K562 (cell line): ENCODE results near the gene ACADL. TPM values are rescaled to one million over a fixed set of nuclear protein-coding genes. Genes with fewer than 3 reads are reported as not detected.

Experiments used
- HNRNPUL1 ChIP-seq: fragments of 200-400 bp; formaldehyde crosslinking; IDR thresholded peaks from 2 replicates; pipeline ENCODE4 v1.6.1; 2017; ENCODE audit warnings: low read length
- MBD2 ChIP-seq: sonication (generic); IDR thresholded peaks from 2 replicates; pipeline ENCODE4 v1.6.1; 2016; ENCODE audit warnings: low read depth, borderline replicate concordance
- ZFP1 ChIP-seq: fragments of 450-650 bp; formaldehyde crosslinking; IDR thresholded peaks from 2 replicates; pipeline ENCODE4 v1.4.0; 2020; ENCODE audit warnings: mild to moderate bottlenecking, mixed read lengths
- ZNF263 ChIP-seq: sonication (generic); formaldehyde crosslinking; IDR thresholded peaks from 2 replicates; pipeline ENCODE4 v1.8.0; 2022; ENCODE audit warnings: mild to moderate bottlenecking, missing genetic modification reagents, borderline replicate concordance
- polyA plus RNA-seq, 8 experiments: library from polyadenylated mRNA; depleted of rRNA in 4 of 8; stranded (reverse) in 5 of 8; unstranded in 3 of 8; fragments of >200 nt; fragmentation: Nextera tagmentation in 2 of 8; fragmentation: Illumina TruSeq in 1 of 8; extraction: Ambion mirVana in 2 of 8; extraction: Trizol in 1 of 8; gene quantifications; 2 replicates each; pipeline versions ENCODE4 v1.2.1 to v1.2.3, GENCODE V29; 2011 to 2014; ENCODE audit warnings: inconsistent platforms in 1 of 8, missing spikeins in 1 of 8
- total RNA-seq, 7 experiments: library from RNA; depleted of rRNA in 6 of 7; stranded (reverse); fragments of >200 nt in 6 of 7; fragmentation: Illumina TruSeq in 2 of 7; extraction: Trizol in 2 of 7; gene quantifications; 2 replicates each; pipeline versions ENCODE4 v1.2.1 to v1.2.3, GENCODE V29; 2011 to 2021; ENCODE audit warnings: low replicate concordance in 1 of 7
- TF ChIP-seq, protein P1 (sequence below): fragments of 450-650 bp; IDR thresholded peaks from 2 replicates; pipeline ENCODE4 v1.6.1; 2016; ENCODE audit warnings: low read depth
- TF ChIP-seq, protein P2 (sequence below), 2 experiments: IDR thresholded peaks; 2 replicates each; pipeline ENCODE4 v1.6.1; 2011; ENCODE audit warnings: borderline replicate concordance in 1 of 2, control low read depth in 1 of 2, low read depth in 1 of 2, low read length in 1 of 2, mild to moderate bottlenecking in 1 of 2, mixed read lengths in 1 of 2, moderate library complexity in 1 of 2; ENCODE audit not compliant: insufficient read depth in 1 of 2, insufficient read length in 1 of 2, poor library complexity in 1 of 2, severe bottlenecking in 1 of 2; ENCODE audit errors: extremely low read depth in 1 of 2

Gene ACADL
- total and polyA plus RNA-seq, 9 of the 15 experiments (the other 6 are each of a cell fraction or from before 2014, with no cell fraction given) = 0.07 TPM; not detected in 8

DNA sequence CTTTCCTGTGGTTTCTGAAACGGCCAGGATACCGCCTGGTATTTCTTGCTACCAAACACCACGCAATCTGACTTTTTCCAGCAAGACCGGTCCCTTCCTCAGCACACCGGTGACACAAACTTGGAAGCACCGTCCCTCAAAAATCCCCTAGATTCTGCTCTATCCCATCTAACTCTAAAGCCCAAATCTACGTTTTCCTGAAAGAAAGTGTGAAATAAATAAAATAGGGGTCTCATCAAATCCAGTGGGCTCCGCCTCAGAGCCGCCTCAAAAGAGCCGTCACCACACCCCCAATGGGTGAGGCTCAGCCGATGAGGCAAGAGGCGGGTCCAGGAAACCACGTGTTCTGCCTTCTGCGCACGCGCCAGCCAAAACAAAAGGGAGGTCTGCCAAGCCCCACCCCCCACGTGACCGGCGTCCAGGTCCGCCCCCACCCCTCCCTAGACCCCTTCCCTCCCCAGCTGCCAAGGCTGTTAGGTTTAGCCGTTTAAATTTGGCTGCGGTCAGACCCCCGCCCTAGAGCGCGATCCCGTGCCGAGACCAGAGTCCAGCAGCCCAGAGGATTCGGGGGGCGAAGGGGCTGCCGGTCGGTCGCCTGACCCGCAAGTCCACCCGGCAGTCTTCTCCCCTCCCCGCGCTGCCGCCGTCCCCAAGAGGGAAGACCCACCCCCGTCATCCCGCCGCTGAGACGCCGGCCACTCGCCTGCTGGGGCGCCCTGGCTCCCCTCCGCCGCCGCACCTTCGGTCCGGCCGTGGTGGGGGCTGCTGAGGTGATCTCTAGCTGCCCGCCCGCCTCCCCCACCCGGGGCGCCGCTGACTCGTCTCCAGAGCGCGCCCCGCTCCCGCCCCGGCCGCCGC, 54.6 kb downstream of the ACADL start (continued):
- TF ChIP-seq, protein P1, sequence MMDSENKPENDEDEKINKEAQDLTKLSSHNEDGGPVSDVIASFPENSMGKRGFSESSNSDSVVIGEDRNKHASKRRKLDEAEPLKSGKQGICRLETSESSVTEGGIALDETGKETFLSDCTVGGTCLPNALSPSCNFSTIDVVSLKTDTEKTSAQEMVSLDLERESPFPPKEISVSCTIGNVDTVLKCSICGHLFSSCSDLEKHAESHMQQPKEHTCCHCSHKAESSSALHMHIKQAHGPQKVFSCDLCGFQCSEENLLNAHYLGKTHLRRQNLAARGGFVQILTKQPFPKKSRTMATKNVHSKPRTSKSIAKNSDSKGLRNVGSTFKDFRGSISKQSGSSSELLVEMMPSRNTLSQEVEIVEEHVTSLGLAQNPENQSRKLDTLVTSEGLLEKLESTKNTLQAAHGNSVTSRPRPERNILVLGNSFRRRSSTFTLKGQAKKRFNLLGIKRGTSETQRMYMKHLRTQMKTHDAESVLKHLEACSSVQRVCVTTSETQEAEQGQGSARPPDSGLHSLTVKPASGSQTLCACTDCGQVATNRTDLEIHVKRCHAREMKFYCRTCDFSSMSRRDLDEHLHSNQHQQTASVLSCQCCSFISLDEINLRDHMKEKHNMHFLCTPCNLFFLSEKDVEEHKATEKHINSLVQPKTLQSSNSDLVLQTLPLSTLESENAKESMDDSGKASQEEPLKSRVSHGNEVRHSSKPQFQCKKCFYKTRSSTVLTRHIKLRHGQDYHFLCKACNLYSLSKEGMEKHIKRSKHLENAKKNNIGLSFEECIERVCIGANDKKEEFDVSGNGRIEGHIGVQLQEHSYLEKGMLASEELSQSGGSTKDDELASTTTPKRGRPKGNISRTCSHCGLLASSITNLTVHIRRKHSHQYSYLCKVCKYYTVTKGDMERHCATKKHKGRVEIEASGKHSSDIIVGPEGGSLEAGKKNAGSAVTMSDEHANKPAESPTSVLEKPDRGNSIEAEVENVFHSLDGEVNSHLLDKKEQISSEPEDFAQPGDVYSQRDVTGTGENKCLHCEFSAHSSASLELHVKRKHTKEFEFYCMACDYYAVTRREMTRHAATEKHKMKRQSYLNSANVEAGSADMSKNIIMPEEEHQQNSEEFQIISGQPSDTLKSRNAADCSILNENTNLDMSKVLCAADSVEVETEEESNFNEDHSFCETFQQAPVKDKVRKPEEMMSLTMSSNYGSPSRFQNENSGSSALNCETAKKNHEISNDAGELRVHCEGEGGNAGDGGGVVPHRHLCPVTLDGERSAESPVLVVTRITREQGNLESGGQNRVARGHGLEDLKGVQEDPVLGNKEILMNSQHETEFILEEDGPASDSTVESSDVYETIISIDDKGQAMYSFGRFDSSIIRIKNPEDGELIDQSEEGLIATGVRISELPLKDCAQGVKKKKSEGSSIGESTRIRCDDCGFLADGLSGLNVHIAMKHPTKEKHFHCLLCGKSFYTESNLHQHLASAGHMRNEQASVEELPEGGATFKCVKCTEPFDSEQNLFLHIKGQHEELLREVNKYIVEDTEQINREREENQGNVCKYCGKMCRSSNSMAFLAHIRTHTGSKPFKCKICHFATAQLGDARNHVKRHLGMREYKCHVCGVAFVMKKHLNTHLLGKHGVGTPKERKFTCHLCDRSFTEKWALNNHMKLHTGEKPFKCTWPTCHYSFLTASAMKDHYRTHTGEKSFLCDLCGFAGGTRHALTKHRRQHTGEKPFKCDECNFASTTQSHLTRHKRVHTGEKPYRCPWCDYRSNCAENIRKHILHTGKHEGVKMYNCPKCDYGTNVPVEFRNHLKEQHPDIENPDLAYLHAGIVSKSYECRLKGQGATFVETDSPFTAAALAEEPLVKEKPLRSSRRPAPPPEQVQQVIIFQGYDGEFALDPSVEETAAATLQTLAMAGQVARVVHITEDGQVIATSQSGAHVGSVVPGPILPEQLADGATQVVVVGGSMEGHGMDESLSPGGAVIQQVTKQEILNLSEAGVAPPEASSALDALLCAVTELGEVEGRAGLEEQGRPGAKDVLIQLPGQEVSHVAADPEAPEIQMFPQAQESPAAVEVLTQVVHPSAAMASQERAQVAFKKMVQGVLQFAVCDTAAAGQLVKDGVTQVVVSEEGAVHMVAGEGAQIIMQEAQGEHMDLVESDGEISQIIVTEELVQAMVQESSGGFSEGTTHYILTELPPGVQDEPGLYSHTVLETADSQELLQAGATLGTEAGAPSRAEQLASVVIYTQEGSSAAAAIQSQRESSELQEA = no peak
- TF ChIP-seq ZNF263 (CRISPR knock-in tag) (no peak), HNRNPUL1 (no peak), ZFP1 (CRISPR knock-in tag) (no peak), MBD2 (no peak)
- TF ChIP-seq, protein P2, sequence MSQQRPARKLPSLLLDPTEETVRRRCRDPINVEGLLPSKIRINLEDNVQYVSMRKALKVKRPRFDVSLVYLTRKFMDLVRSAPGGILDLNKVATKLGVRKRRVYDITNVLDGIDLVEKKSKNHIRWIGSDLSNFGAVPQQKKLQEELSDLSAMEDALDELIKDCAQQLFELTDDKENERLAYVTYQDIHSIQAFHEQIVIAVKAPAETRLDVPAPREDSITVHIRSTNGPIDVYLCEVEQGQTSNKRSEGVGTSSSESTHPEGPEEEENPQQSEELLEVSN (IDR thresholded peaks at IDR 0.05; ENCODE audit: borderline replicate concordance in 1 of 2, extremely low read depth in 1 of 2, insufficient read depth in 1 of 2, insufficient read length in 1 of 2, low read depth in 1 of 2, low read length in 1 of 2, poor library complexity in 1 of 2, severe bottlenecking in 1 of 2) = no peak
